Stimulated activated CD4-positive, alpha-beta T cell treated with anti-CD3 and anti-CD28 coated beads, Interleukin-4, amount 100 ng/mL, for 4 hours (primary cell): Measurements from ENCODE around the gene STMN1.

Experiments
- DNase-seq, 2 experiments: peaks; one replicate each; pipeline ENCODE4 v3.0.0-alpha.2; 2020

The STMN1 gene

GRCh38 chr1:25867210-25867991, 38.8 kb downstream of the STMN1 start:
- DNase-seq = no peak

DNA sequence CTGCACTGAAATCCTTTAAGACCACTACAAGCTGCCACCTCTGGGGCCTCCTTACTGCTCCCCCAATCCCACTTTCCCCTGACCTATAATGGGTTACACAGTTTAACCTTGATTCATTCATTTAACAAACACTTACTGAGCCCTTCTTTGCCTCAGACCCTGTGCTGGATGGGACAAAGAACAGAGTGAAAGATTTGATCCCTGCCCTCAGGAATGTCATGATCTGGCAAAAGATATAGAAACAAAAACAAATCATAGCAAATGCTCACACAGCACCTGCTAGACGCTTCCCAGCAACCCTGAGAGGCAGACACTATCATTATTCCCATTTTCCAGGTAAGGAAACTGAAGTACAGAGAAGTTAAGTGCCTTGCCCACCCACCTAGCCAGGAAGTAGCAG, 39.9 kb downstream of the STMN1 start:
- no peak for DNase-seq

GRCh38 chr1:25864434-25864833, 41.8 kb downstream of the STMN1 start:
- DNase-seq = no peak

DNA sequence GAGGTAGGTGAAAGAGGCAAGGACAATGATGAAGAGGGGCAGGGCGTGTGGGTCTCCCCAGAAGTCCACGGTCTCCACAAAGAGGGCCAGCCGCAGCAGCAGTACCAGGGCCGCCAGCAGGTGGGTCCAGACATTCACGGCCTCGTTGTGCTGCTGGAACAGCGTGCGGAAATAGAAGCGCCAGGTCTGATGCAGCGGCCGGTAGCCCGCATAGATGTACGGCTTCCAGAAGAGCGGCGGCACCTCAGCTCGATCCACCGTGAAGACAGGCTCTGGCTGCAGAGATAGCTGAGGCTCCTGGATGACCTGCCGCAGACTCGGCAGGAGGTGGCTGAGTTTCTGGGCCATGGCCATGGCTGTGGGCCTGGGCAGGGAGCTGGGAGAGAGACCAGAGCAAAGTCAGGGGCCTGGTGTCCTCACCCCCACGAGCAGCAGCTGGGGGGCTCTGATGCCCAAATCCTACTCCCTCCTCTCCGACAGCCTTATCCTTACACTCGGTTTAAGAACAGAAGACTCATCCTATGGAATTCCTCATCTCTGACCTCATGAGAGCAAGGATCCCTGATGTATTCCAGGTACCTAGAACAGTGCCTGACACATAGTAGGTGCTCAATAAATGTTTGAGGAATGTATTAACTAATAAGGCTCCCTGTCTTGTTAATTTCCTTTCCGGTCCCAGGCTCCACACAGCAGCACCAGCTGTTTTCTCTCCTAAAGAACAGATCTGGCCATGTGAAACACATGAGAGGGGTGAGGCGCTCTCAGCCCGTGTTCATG, 42.5 kb downstream of the STMN1 start:
- no peak for DNase-seq

- no peak for DNase-seq
Observed at GRCh38 chr1:25862785-25863485, 43.3 kb downstream of the STMN1 start.

GRCh38 chr1:25861316-25862286, 44.6 kb downstream of the STMN1 start:
- DNase-seq = no peak

- peak; percentile 90 to 94 for DNase-seq
Observed at GRCh38 chr1:25858906-25859789, 47.1 kb downstream of the STMN1 start, which contains the start of gene AUNIP. Gene AUNIP (minus strand): TSS chr1:25859457. CDS start chr1:25859357, 100 bp downstream.

- DNase-seq = no peak
Observed at GRCh38 chr1:25858494-25858893, 47.7 kb downstream of the STMN1 start.

DNA sequence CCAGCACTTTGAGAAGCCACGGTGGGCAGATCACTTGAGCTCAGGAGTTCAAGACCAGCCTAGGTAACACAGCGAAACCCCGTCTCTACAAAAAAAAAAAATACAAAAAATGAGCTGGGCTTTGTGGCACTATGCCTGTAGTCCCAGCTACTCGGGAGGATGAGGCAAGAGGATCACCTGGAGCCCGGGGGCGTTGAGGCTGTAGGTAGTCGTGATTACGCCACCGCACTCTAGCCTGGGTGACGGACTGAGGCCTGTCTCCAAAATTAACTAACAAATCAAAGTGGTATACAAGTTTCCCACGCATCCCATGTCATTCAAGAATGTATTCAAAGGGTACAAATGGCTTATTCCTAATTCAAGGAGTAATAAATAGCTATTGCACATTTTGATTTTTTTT, 49.4 kb downstream of the STMN1 start:
- DNase-seq = no peak

DNA sequence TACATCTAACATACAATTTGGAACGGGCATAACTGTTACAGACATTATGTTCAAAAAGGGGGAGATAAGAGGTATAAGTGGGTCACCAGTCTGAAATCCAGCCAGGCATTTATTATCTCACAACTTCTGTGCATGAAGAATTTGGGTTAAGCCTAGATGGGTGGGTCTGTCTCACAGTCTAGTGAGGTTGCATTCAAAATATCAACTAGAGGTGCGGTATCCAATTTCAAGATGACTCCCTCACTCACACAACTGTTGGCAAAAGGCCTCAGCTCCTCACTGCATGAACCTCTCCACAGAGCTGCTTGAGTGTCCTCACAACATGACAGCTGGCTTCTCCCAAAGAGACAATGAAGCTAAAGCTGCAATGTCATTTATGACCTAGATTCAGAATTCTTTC, 51.7 kb downstream of the STMN1 start:
- DNase-seq = no peak
